ENCODE data around the gene EIF1B. TPM values are rescaled to one million over a fixed set of nuclear protein-coding genes. Genes with fewer than 3 reads are reported as not detected.

EIF1B gene
- total and polyA plus RNA-seq, 2 donors from 2014 or later, result 48.3 to 97.8 TPM

DNA sequence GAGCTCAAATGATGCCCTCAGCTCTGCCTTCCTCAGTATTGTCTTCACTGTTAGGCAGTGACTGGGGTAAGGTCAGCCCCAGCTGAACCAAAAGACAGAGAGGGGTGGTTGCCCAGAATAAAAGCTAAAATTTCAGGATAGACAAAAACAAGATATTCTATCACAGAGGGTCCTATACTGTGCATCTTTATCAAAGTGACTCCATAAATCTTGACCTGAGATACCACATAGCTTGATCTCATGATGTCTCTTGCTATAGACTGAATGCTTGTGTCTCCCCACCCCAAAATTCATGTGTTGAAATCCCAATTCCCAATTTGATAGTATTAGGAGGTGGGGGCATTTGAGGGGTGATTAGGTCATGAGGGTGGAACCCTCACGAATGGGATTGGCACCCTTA is 30.4 kb downstream of the EIF1B start:
- no peaks in the 10 kb centered on the region for H3K27me3 ChIP-seq (ENCODE audit: control insufficient read depth, insufficient read depth, low read length)
- H3K36me3 ChIP-seq (ENCODE audit: control insufficient read depth in 2 of 3, insufficient read depth in 3 of 3, low read length in 3 of 3), result no peaks in the 10 kb centered on the region
- TF ChIP-seq, protein P1, sequence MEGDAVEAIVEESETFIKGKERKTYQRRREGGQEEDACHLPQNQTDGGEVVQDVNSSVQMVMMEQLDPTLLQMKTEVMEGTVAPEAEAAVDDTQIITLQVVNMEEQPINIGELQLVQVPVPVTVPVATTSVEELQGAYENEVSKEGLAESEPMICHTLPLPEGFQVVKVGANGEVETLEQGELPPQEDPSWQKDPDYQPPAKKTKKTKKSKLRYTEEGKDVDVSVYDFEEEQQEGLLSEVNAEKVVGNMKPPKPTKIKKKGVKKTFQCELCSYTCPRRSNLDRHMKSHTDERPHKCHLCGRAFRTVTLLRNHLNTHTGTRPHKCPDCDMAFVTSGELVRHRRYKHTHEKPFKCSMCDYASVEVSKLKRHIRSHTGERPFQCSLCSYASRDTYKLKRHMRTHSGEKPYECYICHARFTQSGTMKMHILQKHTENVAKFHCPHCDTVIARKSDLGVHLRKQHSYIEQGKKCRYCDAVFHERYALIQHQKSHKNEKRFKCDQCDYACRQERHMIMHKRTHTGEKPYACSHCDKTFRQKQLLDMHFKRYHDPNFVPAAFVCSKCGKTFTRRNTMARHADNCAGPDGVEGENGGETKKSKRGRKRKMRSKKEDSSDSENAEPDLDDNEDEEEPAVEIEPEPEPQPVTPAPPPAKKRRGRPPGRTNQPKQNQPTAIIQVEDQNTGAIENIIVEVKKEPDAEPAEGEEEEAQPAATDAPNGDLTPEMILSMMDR (IDR thresholded peaks at IDR 0.05; ENCODE audit: borderline replicate concordance, extremely low read depth, insufficient read depth), result no peak
- H3K9me3 ChIP-seq (ENCODE audit: control insufficient read depth in 2 of 3, insufficient read depth in 1 of 3, low read length in 3 of 3), result no peaks in the 10 kb centered on the region
- H3K4me1 ChIP-seq (ENCODE audit: control insufficient read depth in 2 of 3, insufficient read depth in 2 of 3, low read depth in 1 of 3, low read length in 3 of 3), result no peaks in the 10 kb centered on the region
- no peak overlapping the region for H3K9ac ChIP-seq (ENCODE audit: low read length in 3 of 3)
- no peak overlapping the region for H3K4me3 ChIP-seq (ENCODE audit: low read length in 3 of 3)
- DNase-seq (no peak), FAIRE-seq (no peak)
- no peak overlapping the region for H3K27ac ChIP-seq (ENCODE audit: low read depth in 2 of 2, low read length in 2 of 2)
- intact Hi-C loops (cut with DNase I), result no loop called here

DNA sequence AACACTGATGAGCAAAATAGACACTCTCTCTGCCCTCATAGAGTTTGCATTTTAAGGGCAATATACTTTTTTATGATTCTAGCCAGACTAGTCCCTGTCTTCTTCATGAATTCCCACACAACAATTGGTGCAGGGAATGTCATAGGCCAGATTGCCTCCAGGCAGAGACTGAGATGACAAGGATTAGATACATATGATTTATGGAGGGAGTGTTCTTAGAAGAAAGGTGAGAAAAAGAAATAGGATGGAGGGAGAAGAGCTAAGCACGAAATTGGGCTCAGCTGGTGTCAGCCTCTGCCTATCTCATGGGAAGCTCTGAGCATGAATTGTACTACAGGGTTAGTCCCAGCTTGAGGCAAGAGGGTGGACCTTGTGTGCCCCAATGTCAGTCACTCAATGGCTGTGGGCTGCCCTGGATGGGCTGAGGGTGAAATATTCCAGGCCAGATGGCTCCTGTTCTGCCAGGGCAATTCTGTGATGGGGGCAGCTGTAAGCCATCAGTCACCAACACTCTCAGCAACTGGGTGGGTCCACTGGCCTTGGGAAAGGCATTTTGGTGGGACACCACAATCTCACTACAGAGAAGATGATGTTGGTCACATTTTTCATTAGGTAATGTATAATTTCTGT is 31.1 kb downstream of the EIF1B start:
- no peaks in the 10 kb centered on the region for H3K4me1 ChIP-seq (ENCODE audit: control insufficient read depth in 2 of 3, insufficient read depth in 2 of 3, low read depth in 1 of 3, low read length in 3 of 3)
- H3K27me3 ChIP-seq (ENCODE audit: control insufficient read depth, insufficient read depth, low read length), result no peaks in the 10 kb centered on the region
- no peaks in the 10 kb centered on the region for H3K36me3 ChIP-seq (ENCODE audit: control insufficient read depth in 2 of 3, insufficient read depth in 3 of 3, low read length in 3 of 3)
- H3K9me3 ChIP-seq (ENCODE audit: control insufficient read depth in 2 of 3, insufficient read depth in 1 of 3, low read length in 3 of 3), result no peaks in the 10 kb centered on the region
- H3K4me3 ChIP-seq (ENCODE audit: low read length in 3 of 3), result no peak overlapping the region
- intact Hi-C loops (cut with DNase I), result no loop called here
- TF ChIP-seq, protein P1 (IDR thresholded peaks at IDR 0.05; ENCODE audit: borderline replicate concordance, extremely low read depth, insufficient read depth), result no peak
- no peak overlapping the region for H3K9ac ChIP-seq (ENCODE audit: low read length in 3 of 3)
- no peak overlapping the region for H3K27ac ChIP-seq (ENCODE audit: low read depth in 2 of 2, low read length in 2 of 2)
- FAIRE-seq, result no peak
- no peak for DNase-seq

DNA sequence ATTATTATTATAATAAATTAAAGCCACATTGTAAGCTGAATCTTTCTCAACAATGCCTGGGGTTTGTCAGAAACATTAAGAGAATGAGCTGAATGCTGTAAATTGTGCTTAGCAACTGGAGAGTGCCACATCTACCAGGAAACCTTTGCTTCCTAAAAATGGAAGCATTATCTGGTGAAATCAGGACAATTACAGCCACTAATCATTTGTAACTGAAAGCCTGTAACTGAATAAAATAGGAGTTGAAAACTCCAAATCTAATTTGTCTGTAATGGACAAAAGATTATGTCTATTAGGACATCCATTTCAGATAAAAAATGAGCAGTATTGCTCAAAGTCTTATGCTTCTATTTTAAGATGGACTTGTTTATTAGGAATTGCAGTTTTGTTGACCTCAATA is 32.2 kb downstream of the EIF1B start:
- H3K36me3 ChIP-seq (ENCODE audit: control insufficient read depth in 2 of 3, insufficient read depth in 3 of 3, low read length in 3 of 3), result no peaks in the 10 kb centered on the region
- H3K27me3 ChIP-seq (ENCODE audit: control insufficient read depth, insufficient read depth, low read length), result no peaks in the 10 kb centered on the region
- DNase-seq, result no peak
- FAIRE-seq, result no peak
- H3K9me3 ChIP-seq (ENCODE audit: control insufficient read depth in 2 of 3, insufficient read depth in 1 of 3, low read length in 3 of 3), result no peaks in the 10 kb centered on the region
- intact Hi-C loops (cut with DNase I), result no loop called here
- no peak overlapping the region for H3K27ac ChIP-seq (ENCODE audit: low read depth in 2 of 2, low read length in 2 of 2)
- no peak overlapping the region for H3K9ac ChIP-seq (ENCODE audit: low read length in 3 of 3)
- no peak overlapping the region for H3K4me3 ChIP-seq (ENCODE audit: low read length in 3 of 3)
- TF ChIP-seq, protein P1 (IDR thresholded peaks at IDR 0.05; ENCODE audit: borderline replicate concordance, extremely low read depth, insufficient read depth), result no peak
- no peaks in the 10 kb centered on the region for H3K4me1 ChIP-seq (ENCODE audit: control insufficient read depth in 2 of 3, insufficient read depth in 2 of 3, low read depth in 1 of 3, low read length in 3 of 3)

DNA sequence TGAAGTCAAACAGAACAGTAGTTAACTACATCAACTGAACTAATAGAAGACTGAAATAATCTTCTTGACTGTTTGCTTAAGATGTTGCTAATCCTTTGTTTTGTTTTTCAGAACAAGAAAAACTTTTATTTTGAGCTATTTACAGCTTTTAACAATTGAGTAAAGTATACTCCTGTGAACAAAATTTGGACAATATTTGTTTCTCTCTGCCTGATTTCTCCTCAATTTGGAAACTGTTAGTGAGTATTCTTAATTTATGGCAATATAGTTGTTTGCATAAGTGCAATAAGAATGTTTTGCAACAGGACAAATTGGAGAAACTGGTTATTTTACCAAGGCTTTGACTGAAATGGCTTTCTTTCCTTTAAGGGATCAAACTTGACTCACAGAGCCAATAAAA is 41.0 kb downstream of the EIF1B start:
- TF ChIP-seq, protein P1 (IDR thresholded peaks at IDR 0.05; ENCODE audit: borderline replicate concordance, extremely low read depth, insufficient read depth), result no peak
- Histone ChIP-seq H3K27ac (ENCODE audit: low read depth in 2 of 2, low read length in 2 of 2) (no peak overlapping the region), H3K27me3 (ENCODE audit: control insufficient read depth, insufficient read depth, low read length) (no peaks in the 10 kb centered on the region), H3K36me3 (ENCODE audit: control insufficient read depth in 2 of 3, insufficient read depth in 3 of 3, low read length in 3 of 3) (no peaks in the 10 kb centered on the region), H3K9ac (ENCODE audit: low read length in 3 of 3) (no peak overlapping the region), H3K4me1 (ENCODE audit: control insufficient read depth in 2 of 3, insufficient read depth in 2 of 3, low read depth in 1 of 3, low read length in 3 of 3) (no peaks in the 10 kb centered on the region), H3K4me3 (ENCODE audit: low read length in 3 of 3) (no peak overlapping the region), H3K9me3 (ENCODE audit: control insufficient read depth in 2 of 3, insufficient read depth in 1 of 3, low read length in 3 of 3) (peaks cover 0 to 7% (median 0%) of the 10 kb centered on the region in 3 donors)
- intact Hi-C loops (cut with DNase I), result no loop called here
- DNase-seq, result no peak
- no peak for FAIRE-seq
